SK-N-SH treated with all-trans-retinoic acid at 6 μM for 48 hours (cell line): ENCODE results near the gene DSC1.

ENCODE experiments used
- ATAC-seq: fragments of 200-7000 bp; cut with Tn5 transposase; 3 replicates; pipeline ENCODE4 v1.9.1; 2020; ENCODE audit warnings: mild to moderate bottlenecking, moderate library complexity
- ARNTL ChIP-seq: fragments of 450-650 bp; formaldehyde crosslinking; IDR thresholded peaks from 2 replicates; pipeline ENCODE4 v1.5.0; 2020; ENCODE audit warnings: low read depth, mild to moderate bottlenecking, moderate library complexity, borderline replicate concordance
- BACH2 ChIP-seq: fragments of 250-450 bp; sonication (Bioruptor Pico); IDR thresholded peaks from 2 replicates; pipeline ENCODE4 v1.9.0; 2021; ENCODE audit warnings: mild to moderate bottlenecking, borderline replicate concordance
- CSDC2 ChIP-seq: fragments of 250-450 bp; sonication (Bioruptor Pico); IDR thresholded peaks from 2 replicates; pipeline ENCODE4 v1.5.0; 2020; ENCODE audit warnings: mild to moderate bottlenecking, moderate library complexity
- ESRRG ChIP-seq: fragments of 250-450 bp; sonication (Bioruptor Pico); IDR thresholded peaks from 2 replicates; pipeline ENCODE4 v1.6.1; 2021; ENCODE audit warnings: mild to moderate bottlenecking
- GLIS3 ChIP-seq: fragments of 250-450 bp; sonication (Bioruptor Pico); IDR thresholded peaks from 2 replicates; pipeline ENCODE4 v1.5.0; 2020; ENCODE audit warnings: mild to moderate bottlenecking, moderate library complexity
- OSR1 ChIP-seq: fragments of 250-450 bp; sonication (Bioruptor Pico); IDR thresholded peaks from 2 replicates; pipeline ENCODE4 v1.8.0; 2022; ENCODE audit warnings: moderate library complexity, mild to moderate bottlenecking, inconsistent platforms
- PATZ1 ChIP-seq: fragments of 250-450 bp; sonication (Bioruptor Pico); IDR thresholded peaks from 2 replicates; pipeline ENCODE4 v1.8.0; 2020; ENCODE audit warnings: mild to moderate bottlenecking, moderate library complexity, borderline replicate concordance
- RARB ChIP-seq: fragments of 250-450 bp; sonication (Bioruptor Pico); IDR thresholded peaks from 2 replicates; pipeline ENCODE4 v1.8.0; 2021; ENCODE audit warnings: mild to moderate bottlenecking, moderate library complexity
- SNAI2 ChIP-seq: fragments of 250-450 bp; sonication (Bioruptor Pico); IDR thresholded peaks from 2 replicates; pipeline ENCODE4 v1.5.0; 2020; ENCODE audit warnings: mild to moderate bottlenecking, moderate library complexity
- TCF4 ChIP-seq: fragments of 250-450 bp; sonication (Bioruptor Pico); IDR thresholded peaks from 2 replicates; pipeline ENCODE4 v1.8.0; 2021; ENCODE audit warnings: mild to moderate bottlenecking, moderate library complexity, borderline replicate concordance
- TOX ChIP-seq: fragments of 250-450 bp; sonication (Bioruptor Pico); IDR thresholded peaks from 2 replicates; pipeline ENCODE4 v1.8.0; 2021; ENCODE audit warnings: mild to moderate bottlenecking, moderate library complexity, borderline replicate concordance
- ZC3H10 ChIP-seq: fragments of 250-450 bp; sonication (Bioruptor Pico); IDR thresholded peaks from 2 replicates; pipeline ENCODE4 v1.5.1; 2021; ENCODE audit warnings: mild to moderate bottlenecking, moderate library complexity
- ZFP3 ChIP-seq: fragments of 250-450 bp; sonication (Bioruptor Pico); IDR thresholded peaks from 2 replicates; pipeline ENCODE4 v1.5.0; 2020; ENCODE audit warnings: mild to moderate bottlenecking, moderate library complexity
- ZNF565 ChIP-seq: fragments of 450-650 bp; formaldehyde crosslinking; conservative IDR thresholded peaks from 2 replicates; pipeline ENCODE4 v1.5.0; 2020; ENCODE audit warnings: low read depth, mild to moderate bottlenecking, moderate library complexity
- ZNF8 ChIP-seq: fragments of 450-650 bp; formaldehyde crosslinking; IDR thresholded peaks from 2 replicates; pipeline ENCODE4 v1.5.0; 2020; ENCODE audit warnings: mild to moderate bottlenecking, moderate library complexity
- TF ChIP-seq, protein P1 (sequence below): fragments of 250-450 bp; sonication (Bioruptor Pico); IDR thresholded peaks from 2 replicates; pipeline ENCODE4 v1.5.0; 2020; ENCODE audit warnings: mild to moderate bottlenecking, moderate library complexity
- TF ChIP-seq, protein P2 (sequence below): fragments of 250-450 bp; sonication (Bioruptor Pico); IDR thresholded peaks from 2 replicates; pipeline ENCODE4 v1.5.1; 2021; ENCODE audit warnings: mild to moderate bottlenecking, moderate library complexity
- TF ChIP-seq, protein P3 (sequence below): fragments of 250-450 bp; sonication (Bioruptor Pico); IDR thresholded peaks from 2 replicates; pipeline ENCODE4 v1.5.1; 2020; ENCODE audit warnings: low read depth, mild to moderate bottlenecking, moderate library complexity

The DSC1 gene

GRCh38 chr18:31207391-31207790 is 44.7 kb upstream of the DSC1 start:
- no peak for TF ChIP-seq OSR1
- TF ChIP-seq ZC3H10 (CRISPR knock-in tag): no peak
- no peak for ATAC-seq

DNA sequence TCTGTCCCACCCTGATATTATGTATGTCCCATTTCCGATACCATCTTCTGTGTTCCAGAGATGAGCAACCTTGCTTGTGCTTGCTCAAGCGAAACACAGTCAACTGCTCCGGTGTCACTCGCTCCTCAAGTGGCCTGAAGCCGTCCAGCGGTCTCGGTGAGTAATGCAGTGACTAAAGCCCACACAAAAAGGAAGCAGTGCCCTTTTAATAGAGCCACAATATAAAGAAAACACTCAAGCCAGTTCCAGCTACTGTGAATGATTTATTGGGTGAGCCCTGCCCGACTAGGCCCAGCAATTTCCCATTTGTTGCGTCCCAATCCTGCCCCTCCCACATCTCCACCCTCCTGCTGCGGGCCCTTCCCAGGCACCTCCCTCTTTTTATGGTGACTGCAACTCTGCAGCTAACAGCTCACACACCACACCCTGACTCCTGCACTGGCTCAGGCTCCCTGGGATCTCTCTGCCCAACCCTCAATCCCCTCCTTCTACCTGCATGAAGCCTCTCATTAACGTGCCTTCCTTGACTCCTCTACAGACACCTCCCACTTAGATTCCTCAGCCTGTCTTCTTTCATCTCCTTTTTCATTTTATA is 44.2 kb upstream of the DSC1 start:
- ATAC-seq: peak; percentile 69
- no peak for TF ChIP-seq ARNTL
- TF ChIP-seq, protein P1, sequence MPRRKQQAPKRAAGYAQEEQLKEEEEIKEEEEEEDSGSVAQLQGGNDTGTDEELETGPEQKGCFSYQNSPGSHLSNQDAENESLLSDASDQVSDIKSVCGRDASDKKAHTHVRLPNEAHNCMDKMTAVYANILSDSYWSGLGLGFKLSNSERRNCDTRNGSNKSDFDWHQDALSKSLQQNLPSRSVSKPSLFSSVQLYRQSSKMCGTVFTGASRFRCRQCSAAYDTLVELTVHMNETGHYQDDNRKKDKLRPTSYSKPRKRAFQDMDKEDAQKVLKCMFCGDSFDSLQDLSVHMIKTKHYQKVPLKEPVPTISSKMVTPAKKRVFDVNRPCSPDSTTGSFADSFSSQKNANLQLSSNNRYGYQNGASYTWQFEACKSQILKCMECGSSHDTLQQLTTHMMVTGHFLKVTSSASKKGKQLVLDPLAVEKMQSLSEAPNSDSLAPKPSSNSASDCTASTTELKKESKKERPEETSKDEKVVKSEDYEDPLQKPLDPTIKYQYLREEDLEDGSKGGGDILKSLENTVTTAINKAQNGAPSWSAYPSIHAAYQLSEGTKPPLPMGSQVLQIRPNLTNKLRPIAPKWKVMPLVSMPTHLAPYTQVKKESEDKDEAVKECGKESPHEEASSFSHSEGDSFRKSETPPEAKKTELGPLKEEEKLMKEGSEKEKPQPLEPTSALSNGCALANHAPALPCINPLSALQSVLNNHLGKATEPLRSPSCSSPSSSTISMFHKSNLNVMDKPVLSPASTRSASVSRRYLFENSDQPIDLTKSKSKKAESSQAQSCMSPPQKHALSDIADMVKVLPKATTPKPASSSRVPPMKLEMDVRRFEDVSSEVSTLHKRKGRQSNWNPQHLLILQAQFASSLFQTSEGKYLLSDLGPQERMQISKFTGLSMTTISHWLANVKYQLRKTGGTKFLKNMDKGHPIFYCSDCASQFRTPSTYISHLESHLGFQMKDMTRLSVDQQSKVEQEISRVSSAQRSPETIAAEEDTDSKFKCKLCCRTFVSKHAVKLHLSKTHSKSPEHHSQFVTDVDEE (CRISPR knock-in tag): no peak
- no peak for TF ChIP-seq TCF4 (CRISPR knock-in tag)
- TF ChIP-seq, protein P2, sequence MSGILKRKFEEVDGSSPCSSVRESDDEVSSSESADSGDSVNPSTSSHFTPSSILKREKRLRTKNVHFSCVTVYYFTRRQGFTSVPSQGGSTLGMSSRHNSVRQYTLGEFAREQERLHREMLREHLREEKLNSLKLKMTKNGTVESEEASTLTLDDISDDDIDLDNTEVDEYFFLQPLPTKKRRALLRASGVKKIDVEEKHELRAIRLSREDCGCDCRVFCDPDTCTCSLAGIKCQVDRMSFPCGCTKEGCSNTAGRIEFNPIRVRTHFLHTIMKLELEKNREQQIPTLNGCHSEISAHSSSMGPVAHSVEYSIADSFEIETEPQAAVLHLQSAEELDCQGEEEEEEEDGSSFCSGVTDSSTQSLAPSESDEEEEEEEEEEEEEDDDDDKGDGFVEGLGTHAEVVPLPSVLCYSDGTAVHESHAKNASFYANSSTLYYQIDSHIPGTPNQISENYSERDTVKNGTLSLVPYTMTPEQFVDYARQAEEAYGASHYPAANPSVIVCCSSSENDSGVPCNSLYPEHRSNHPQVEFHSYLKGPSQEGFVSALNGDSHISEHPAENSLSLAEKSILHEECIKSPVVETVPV: no peak
- TF ChIP-seq ZNF565 (CRISPR knock-in tag): no peak
- no peak for TF ChIP-seq SNAI2
- TF ChIP-seq CSDC2 (CRISPR knock-in tag): no peak
- TF ChIP-seq ESRRG: no peak
- TF ChIP-seq ZC3H10 (CRISPR knock-in tag): no peak
- TF ChIP-seq BACH2: no peak

- TF ChIP-seq, protein P3, sequence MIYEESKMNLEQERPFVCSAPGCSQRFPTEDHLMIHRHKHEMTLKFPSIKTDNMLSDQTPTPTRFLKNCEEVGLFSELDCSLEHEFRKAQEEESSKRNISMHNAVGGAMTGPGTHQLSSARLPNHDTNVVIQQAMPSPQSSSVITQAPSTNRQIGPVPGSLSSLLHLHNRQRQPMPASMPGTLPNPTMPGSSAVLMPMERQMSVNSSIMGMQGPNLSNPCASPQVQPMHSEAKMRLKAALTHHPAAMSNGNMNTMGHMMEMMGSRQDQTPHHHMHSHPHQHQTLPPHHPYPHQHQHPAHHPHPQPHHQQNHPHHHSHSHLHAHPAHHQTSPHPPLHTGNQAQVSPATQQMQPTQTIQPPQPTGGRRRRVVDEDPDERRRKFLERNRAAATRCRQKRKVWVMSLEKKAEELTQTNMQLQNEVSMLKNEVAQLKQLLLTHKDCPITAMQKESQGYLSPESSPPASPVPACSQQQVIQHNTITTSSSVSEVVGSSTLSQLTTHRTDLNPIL: no peak
- TF ChIP-seq, protein P1 (CRISPR knock-in tag): no peak
- TF ChIP-seq RARB (CRISPR knock-in tag): no peak
- TF ChIP-seq, protein P2: no peak
- TF ChIP-seq, all 23 proteins: peak for 0
- no peak for ATAC-seq
Measured at GRCh38 chr18:31206071-31206470, 43.4 kb upstream of the DSC1 start.

DNA sequence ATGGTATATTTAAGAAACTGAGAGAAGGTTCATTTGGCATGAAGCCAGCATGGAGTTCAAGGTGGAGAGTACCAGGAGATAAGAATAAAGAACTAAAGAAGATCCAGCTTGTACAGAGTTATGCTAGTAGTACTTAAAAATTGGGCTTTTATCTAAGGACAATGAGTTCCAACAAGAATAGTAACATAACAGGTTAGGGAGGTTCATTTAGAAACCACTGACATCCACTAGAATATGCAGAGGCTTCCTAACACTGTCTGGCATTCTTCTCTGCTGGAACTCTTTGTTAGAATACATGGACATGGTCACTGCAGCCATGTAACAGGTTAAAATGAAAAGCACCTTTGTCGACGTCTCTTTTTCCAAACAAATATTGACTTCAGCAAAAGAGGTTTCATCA is 42.6 kb upstream of the DSC1 start:
- ATAC-seq: no peak
- TF ChIP-seq, protein P1 (CRISPR knock-in tag): no peak
- TF ChIP-seq ZNF8: no peak
- no peak for TF ChIP-seq PATZ1 (CRISPR knock-in tag)
- TF ChIP-seq SNAI2: no peak
- no peak for TF ChIP-seq TOX (CRISPR knock-in tag)
- TF ChIP-seq, protein P2: no peak
- no peak for TF ChIP-seq GLIS3
- TF ChIP-seq TCF4 (CRISPR knock-in tag): no peak
- TF ChIP-seq ZFP3 (CRISPR knock-in tag): no peak
- no peak for TF ChIP-seq RARB (CRISPR knock-in tag)
